Measurements from ENCODE around the gene SNPH. TPM values are rescaled to one million over a fixed set of nuclear protein-coding genes. Genes with fewer than 3 reads are reported as not detected.

Gene SNPH
- total RNA-seq, 1 experiment from 2014 or later = 0.43 TPM

- DNase-seq (ENCODE audit: low spot score) = no peak
- H3K27ac ChIP-seq (ENCODE audit: low read depth, low read length, poor library complexity, severe bottlenecking) = no peak overlapping the region
- H3K4me3 ChIP-seq (ENCODE audit: low read depth, low read length, poor library complexity, severe bottlenecking) = no peak overlapping the region
- no peaks in the 10 kb centered on the region for H3K4me1 ChIP-seq (ENCODE audit: insufficient read depth, low read length, poor library complexity, severe bottlenecking)
- TF ChIP-seq CTCF (conservative IDR thresholded peaks at IDR 0.05; ENCODE audit: low read depth, low read length) (no peak), EZH2 (IDR thresholded peaks at IDR 0.05; ENCODE audit: borderline replicate concordance, low read depth, low read length, poor library complexity, severe bottlenecking) (no peak)
- no TSS peak for BruUV-seq (replicated peaks)
- peaks cover 40% of the 10 kb centered on the region for H3K27me3 ChIP-seq (replicated peaks; ENCODE audit: insufficient read depth, low read depth, low read length, poor library complexity)
- POLR2A ChIA-PET (ENCODE audit: low non-redundant PET) = no interaction called here
- intact Hi-C loops (cut with micrococcal nuclease; ENCODE audit: unreplicated experiment) = no loop called here
- H3K9me3 ChIP-seq (ENCODE audit: low read depth, low read length, poor library complexity, severe bottlenecking) = no peaks in the 10 kb centered on the region
- CTCF ChIA-PET = no interaction called here
- no peaks in the 10 kb centered on the region for H3K36me3 ChIP-seq (ENCODE audit: insufficient read depth, low read length, poor library complexity, severe bottlenecking)
These were observed 24.6 kb upstream of the SNPH start for GRCh38 chr20:1241456-1241855.

DNA sequence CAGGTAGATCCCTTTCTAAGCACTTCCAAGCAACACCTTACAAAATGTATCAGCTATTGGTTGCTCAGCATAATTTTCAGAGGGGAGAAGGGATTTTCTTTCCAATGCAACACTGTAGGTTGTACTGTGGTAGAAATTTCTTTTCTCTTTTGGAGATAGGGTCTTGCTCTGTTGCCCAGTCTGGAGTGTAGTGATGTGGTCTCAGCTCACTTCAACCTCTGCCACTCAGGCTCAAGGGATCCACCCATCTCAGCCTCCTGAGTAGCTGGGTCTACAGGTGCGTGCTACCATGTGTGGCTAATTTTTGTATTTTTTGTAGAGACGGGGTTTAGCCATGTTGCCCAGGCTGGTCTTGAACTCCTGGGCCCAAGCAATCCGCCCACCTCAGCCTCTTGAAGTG, 24.0 kb upstream of the SNPH start:
- DNase-seq (ENCODE audit: low spot score) = no peak
- POLR2A ChIA-PET (ENCODE audit: low non-redundant PET) = no interaction called here
- CTCF ChIA-PET = no interaction called here
- BruUV-seq (replicated peaks) = no TSS peak
- H3K36me3 ChIP-seq (ENCODE audit: insufficient read depth, low read length, poor library complexity, severe bottlenecking) = no peaks in the 10 kb centered on the region
- no peaks in the 10 kb centered on the region for H3K9me3 ChIP-seq (ENCODE audit: low read depth, low read length, poor library complexity, severe bottlenecking)
- no peak overlapping the region for H3K4me3 ChIP-seq (ENCODE audit: low read depth, low read length, poor library complexity, severe bottlenecking)
- no peaks in the 10 kb centered on the region for H3K4me1 ChIP-seq (ENCODE audit: insufficient read depth, low read length, poor library complexity, severe bottlenecking)
- no peak overlapping the region for H3K27ac ChIP-seq (ENCODE audit: low read depth, low read length, poor library complexity, severe bottlenecking)
- intact Hi-C loops (cut with micrococcal nuclease; ENCODE audit: unreplicated experiment) = no loop called here
- no peak for TF ChIP-seq EZH2 (IDR thresholded peaks at IDR 0.05; ENCODE audit: borderline replicate concordance, low read depth, low read length, poor library complexity, severe bottlenecking)
- no peak for TF ChIP-seq CTCF (conservative IDR thresholded peaks at IDR 0.05; ENCODE audit: low read depth, low read length)
- H3K27me3 ChIP-seq (replicated peaks; ENCODE audit: insufficient read depth, low read depth, low read length, poor library complexity) = peaks cover 40% of the 10 kb centered on the region

GRCh38 chr20:1242530-1242929, 23.6 kb upstream of the SNPH start:
- Histone ChIP-seq H3K36me3 (ENCODE audit: insufficient read depth, low read length, poor library complexity, severe bottlenecking) (no peaks in the 10 kb centered on the region), H3K4me3 (ENCODE audit: low read depth, low read length, poor library complexity, severe bottlenecking) (no peak overlapping the region), H3K4me1 (ENCODE audit: insufficient read depth, low read length, poor library complexity, severe bottlenecking) (no peaks in the 10 kb centered on the region), H3K27me3 (replicated peaks; ENCODE audit: insufficient read depth, low read depth, low read length, poor library complexity) (peaks cover 38% of the 10 kb centered on the region), H3K9me3 (ENCODE audit: low read depth, low read length, poor library complexity, severe bottlenecking) (no peaks in the 10 kb centered on the region), H3K27ac (ENCODE audit: low read depth, low read length, poor library complexity, severe bottlenecking) (no peak overlapping the region)
- CTCF ChIA-PET = no interaction called here
- DNase-seq (ENCODE audit: low spot score) = no peak
- BruUV-seq (replicated peaks) = no TSS peak
- TF ChIP-seq EZH2 (IDR thresholded peaks at IDR 0.05; ENCODE audit: borderline replicate concordance, low read depth, low read length, poor library complexity, severe bottlenecking) (no peak), CTCF (conservative IDR thresholded peaks at IDR 0.05; ENCODE audit: low read depth, low read length) (no peak)
- intact Hi-C loops (cut with micrococcal nuclease; ENCODE audit: unreplicated experiment) = no loop called here
- POLR2A ChIA-PET (ENCODE audit: low non-redundant PET) = no interaction called here

All from A673 (cell line).